HG02623 (cell line): Measurements from ENCODE around the gene CACNA1I.

Experiments used
- ATAC-seq: cut with Tn5 transposase; IDR thresholded peaks from one replicate; pipeline ENCODE4 v1.9.1; 2021; ENCODE audit warnings: moderate library complexity; ENCODE audit not compliant: unreplicated experiment

The CACNA1I gene

DNA sequence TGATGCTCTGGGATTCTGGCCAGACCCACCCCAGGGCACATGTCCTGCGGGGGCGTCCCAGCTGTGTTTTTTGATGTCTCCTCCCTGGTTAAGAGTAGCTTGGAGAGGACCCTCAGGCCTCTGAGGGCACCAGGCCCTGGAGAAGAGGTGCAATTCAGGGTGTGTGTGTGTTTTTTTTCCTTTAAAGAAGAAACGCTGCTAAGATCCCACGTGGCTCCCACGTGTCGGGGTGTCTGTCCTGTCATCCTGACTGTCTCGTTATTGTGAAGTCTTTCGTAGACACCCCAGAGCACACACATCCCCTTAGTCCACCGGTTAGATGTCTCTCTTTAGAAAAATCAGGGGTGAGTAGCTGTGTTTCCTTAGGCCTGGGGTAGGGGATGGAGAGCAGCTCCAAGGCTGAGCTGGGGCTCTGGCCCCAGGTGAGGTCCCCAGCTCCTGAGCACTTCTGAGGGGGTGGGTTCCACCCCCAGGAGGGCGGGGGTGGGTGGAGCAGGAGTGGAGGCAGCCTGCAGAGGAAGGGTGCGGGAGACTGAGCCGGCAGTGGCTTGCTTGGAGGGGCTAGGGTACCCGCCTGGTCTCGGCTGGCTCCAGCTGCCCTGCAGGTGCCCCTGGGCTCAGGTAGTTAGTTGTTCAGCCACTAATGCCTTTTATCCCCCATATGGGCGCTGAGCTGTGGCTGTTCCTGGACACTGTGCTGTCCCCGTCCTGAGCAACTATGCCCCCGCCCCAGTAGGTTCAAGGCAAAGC, 116.4 kb downstream of the CACNA1I start:
- no peak for ATAC-seq

DNA sequence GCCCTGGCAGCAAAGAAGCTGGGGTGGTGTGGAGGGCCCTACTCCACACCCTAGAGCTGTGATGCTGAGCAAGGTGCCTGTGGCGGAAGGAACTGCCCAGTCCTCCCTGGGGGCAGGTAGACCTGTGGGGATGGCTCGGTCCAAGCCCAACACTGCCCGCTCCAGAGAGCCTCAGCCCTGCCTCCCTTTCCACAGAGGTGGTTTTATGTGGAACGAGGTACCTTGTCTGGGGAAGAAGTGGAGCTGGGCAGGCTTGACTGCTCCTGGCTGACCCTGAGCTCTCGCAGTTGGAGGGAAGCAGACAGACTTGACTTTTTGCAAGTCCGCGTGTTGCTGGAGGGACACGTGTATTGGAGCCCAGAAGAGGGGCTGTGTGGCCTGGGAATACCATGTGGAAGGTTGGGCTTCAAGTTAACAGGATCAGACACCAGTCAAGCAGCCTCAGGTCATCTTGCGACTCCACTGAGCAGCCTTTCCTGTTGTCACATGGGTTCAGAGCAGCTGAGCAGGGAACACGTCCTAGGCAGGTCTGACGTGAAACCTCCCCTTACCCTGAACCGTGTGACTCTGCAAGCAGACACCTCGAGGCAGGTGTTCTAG, 117.7 kb downstream of the CACNA1I start:
- no peak for ATAC-seq

- ATAC-seq = no peak
Measured at GRCh38 chr22:39689421-39689820, 118.9 kb downstream of the CACNA1I start.

DNA sequence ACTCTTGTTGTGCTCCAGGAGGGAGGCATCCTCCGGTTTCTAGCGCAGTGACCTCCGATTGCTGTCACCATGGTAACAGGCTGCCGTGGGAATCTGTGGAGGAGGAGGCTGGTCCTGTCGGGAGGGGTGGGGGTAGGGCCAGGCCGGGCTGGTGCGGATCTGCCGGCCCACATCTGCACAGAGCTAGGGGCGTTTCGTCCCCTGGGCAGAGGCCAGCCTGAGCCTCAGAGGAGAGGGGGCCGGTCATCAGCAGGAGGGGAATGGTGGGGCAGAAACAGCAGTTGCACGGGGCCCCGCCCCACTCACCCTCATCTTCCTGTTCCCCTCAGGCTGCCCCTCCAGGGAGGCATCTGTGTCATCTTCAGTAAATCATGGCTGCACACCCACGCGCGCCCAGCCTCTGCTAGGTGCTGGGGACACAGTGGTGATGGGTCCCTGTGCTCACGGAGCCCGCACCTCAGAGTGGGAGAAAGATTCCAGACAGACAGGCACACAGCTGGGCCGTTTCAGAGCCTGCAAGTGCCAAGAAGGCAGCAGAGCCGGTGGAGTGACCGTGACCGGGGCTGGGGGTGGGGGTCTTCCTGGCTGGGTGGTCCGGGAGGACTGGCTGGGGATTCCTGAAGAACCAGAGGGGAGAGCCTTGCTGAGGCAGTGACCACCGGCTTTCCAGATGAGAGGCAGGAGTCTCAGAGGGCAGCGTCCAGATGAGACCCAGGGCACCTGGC, 120.5 kb downstream of the CACNA1I start:
- no peak for ATAC-seq

- no peak for ATAC-seq
Measured at GRCh38 chr22:39693943-39694500, 123.5 kb downstream of the CACNA1I start.

DNA sequence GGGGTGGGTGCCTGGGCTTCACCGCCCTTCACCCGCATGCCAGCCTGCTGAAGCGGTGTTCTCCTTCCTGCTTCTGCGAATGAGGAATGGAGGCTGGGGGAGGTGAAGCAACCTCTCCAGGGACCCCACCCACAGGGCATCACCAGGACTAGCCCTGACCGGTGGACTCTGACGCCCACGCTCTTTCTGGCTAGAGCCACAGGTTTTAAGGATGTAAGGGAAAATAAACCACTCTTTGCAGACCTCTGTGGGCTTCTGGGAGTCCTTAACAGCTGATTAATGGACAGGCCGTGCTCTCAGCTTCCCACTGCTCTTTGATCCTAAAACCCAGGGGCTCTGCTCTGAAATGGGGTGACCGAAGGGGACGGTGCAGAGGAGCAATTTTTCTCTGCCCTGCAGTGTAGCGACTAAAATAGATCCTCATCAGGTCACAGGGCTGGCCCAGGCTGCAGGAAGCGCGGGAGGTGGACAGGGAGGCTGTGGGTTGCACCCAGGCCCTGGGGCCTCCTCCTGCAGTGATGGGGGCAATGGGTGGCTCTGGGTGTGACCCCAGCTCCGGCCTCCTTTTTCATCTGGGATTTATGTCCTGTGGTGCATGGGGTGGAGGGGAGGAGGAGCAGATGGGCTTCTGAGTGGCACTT, 127.4 kb downstream of the CACNA1I start:
- ATAC-seq = no peak

- ATAC-seq = no peak
Measured at GRCh38 chr22:39699631-39700360, 129.2 kb downstream of the CACNA1I start.

- no peak for ATAC-seq
Measured at GRCh38 chr22:39700565-39700964, 130.0 kb downstream of the CACNA1I start.

DNA sequence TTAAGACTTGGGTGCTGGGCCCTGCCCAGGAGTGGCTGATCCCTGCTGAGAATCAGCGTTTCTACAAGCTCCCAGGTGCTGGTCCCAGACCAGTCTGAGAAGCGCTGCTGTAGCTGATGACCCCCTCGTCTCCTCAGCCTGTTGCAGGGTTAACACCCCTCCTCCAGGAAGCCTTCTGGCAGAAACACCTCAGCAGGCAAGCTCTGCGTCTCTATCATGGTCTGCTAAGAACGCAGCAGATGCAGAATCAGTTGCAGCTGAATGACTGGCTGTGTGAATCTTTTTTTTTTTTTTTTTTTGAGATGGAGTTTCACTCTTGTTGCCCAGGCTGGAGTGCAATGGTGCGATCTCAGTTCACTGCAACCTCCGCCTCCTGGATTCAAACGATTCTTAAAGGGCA, 132.5 kb downstream of the CACNA1I start:
- no peak for ATAC-seq

- ATAC-seq = no peak
Measured at GRCh38 chr22:39703928-39704639, 133.5 kb downstream of the CACNA1I start.

- ATAC-seq = no peak
Measured at GRCh38 chr22:39705386-39705785, 134.8 kb downstream of the CACNA1I start.

DNA sequence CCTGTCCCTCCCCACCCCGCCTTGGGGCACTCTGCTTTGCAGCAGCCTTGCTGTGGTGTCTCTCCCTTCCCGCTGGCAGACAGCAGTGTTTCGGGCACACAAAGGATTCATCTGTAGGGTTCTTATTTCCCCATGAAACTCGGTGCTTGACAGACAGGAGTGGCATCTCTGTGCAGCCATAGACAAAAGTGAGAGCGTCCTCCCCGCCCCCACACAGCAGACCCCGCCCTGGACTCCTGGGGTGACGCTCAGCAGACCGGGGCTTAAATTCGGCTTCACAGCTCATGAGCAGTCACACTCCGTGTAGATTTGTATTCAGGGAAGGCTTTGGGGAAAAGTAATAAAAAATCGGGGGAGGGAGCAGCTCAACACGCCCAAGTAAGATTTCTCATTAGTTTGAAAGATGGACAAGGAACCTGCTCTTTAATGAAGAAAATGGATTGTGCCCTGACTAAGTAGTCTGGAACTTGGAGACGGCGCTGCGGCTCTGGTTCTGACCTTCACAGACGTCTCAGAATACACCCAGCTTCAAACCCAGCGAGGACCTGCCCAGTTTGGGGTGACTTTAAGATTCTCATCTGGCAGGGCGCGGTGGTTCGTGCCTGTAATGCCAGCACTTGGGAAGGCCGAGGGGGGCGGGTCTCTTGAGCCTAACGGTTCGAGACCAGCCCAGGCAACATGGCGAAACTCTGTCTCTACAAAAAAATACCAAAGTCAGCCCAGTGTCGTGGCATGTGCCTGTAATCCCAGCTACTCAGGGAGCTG, 136.0 kb downstream of the CACNA1I start:
- no peak for ATAC-seq

DNA sequence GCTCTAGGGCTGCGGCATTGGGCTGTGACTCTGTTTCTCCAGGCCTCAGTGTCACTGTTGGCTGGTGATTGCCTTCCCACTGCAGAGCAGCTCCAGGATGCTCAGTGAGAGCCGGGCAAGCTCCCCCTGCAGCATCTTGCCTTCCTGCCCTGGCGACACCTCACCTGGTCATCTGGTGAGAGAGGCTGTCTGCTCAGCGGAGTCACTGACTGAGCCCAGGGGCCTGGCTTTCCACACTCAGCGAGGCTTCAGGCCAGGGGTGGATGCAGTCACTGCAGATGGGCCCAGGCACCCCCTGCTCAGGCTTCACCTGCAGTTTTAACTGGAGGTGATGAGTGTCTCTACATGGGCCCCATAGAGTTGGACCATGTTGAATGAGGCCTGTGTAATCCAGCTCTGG, 136.8 kb downstream of the CACNA1I start:
- no peak for ATAC-seq

- ATAC-seq = no peak
Measured at GRCh38 chr22:39707816-39708215, 137.3 kb downstream of the CACNA1I start.

DNA sequence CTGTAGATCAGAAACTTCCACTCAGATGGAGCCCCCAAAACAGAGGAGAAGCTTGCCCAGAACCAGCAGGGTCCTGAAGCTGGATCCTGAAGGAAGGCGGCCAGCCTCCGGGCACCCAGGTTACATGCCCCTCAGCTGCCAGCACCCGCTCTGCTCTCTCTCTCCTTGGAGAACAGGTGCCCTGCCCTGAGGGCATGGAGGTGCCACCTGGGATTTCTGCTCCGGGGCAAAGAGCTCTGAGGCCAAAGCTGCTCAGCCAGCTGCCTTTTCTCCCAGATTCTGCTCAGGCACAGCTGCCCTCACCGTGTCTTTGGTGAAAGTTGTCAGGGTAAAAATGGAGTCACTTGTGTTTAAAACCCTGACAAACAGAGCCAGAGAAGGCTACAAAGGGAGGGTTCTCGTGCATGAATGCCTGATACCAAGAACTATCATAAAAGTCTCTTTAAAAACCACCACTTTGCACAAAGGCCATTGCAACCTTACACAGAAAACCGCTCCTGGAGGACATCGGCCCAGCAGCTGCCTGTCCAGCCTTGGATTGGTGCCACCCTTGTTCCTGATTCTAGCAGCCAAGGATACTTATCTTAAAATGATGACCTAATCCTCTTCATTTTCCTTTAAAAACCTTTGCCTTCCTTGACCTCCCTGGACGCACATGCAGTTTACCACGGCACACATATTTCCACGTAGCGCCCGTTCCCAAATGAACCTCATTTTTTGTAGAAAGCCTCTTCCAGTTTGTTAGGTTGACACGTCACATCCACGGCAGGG, 140.0 kb downstream of the CACNA1I start:
- ATAC-seq = no peak

- no peak for ATAC-seq
Measured at GRCh38 chr22:39712081-39712480, 141.5 kb downstream of the CACNA1I start.

DNA sequence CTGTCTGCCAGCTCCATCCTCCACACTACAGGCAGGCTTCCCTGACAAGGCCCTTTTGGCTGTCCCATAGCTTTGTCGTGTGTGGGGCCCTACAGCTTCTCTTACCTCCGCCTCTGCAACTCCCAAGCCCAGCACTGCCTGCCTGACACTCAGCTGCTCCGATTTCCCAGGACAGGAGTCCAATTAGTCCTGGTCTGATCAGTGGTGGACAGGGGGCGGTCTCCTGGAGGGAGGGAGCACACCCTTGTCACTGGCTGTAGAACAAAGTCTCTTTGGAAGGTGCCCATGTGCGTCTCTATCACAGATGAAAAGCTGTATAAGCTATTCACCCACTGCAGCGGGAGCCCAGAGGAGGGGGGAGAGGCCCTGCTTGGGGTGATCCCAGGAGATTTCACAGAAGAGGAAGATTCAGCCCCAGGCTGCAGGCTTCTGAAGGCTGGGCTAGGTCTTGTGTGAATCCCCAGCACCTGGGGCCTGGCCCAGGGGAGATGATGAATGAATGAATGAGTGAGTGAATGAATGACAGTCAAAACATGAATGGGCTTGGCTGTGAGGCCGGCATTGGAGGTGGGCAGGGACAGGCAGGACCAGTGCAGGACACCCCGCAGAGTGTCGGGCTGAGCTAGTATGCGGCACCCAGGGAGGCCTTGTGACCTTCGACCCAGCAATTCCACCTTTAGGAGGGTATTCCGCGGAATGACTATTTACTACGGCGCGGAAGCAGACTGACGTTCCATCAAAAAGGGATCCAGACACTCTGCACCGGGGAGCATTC, 142.4 kb downstream of the CACNA1I start:
- no peak for ATAC-seq

- no peak for ATAC-seq
Measured at GRCh38 chr22:39713799-39714290, 143.3 kb downstream of the CACNA1I start.
